Transverse colon (tissue), 3 donors: ENCODE data around the gene SPARC.

Experiments used
- EP300 ChIP-seq: sonication (generic); formaldehyde crosslinking; IDR thresholded peaks from one replicate; pipeline ENCODE4 v1.6.1; 2017; ENCODE audit warnings: antibody characterized with exemption, low read depth
- POLR2A ChIP-seq: fragments of 450-650 bp; IDR thresholded peaks from one replicate; pipeline ENCODE4 v1.6.1; 2016; ENCODE audit warnings: antibody characterized with exemption, mild to moderate bottlenecking, moderate library complexity
- POLR2AphosphoS5 ChIP-seq, 3 donors: sonication (generic); formaldehyde crosslinking; IDR thresholded peaks; one replicate each; pipeline ENCODE4 v1.6.1; 2016; ENCODE audit warnings: antibody characterized with exemption in 3 of 3

DNA sequence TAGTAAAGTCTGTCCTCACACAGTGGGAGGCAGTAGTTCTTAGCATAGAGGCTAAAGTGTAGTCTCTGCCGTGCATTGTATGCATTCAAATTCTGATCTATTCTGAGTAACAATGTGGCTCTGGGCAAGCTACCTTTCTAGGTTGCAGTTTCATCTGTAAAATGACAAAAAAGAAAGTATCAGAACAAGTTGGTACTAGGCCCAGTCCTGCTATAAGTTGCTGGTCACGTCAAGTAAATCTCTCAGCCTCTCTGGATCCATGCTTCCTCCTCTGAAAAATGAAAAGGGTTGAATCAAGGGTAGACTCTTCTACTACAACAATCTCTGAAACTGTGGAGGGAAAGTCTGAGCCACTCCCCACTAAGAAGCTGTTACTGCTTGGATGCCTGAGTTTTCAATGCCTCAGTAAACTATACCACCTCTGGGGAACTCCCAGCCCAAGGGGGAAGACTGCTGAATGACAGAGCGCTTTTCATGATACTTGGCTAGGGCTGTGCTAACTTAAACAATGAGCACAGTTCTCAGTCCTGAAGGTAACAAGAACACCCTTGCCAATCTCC, 34.5 kb upstream of the SPARC start:
- TF ChIP-seq POLR2AphosphoS5 (IDR thresholded peaks at IDR 0.05) (no peak), POLR2A (no peak), EP300 (no peak)
